Omental fat pad (tissue), 4 donors: ENCODE data around the gene STC2. TPM values are rescaled to one million over a fixed set of nuclear protein-coding genes. Genes with fewer than 3 reads are reported as not detected.
A peak's percentile ranks its signal among the peaks of the same experiment; 100 is the strongest.
"Not testable (repeated sequence)": the region's sequence is repeated elsewhere in the genome, so short reads cannot be mapped to it uniquely, and the experiment has no call there.

Source experiments
- ATAC-seq: fragments of 150-250 bp; one replicate; pipeline ENCODE4 v1.9.1; 2016; ENCODE audit warnings: mild to moderate bottlenecking, moderate library complexity; ENCODE audit not compliant: low FRiP score
- DNase-seq: peaks from one replicate; pipeline ENCODE4 v3.0.0-alpha.2; 2019; ENCODE audit warnings: low spot score
- total RNA-seq, 4 donors: library from RNA; depleted of rRNA; stranded (reverse); fragments of >200 nt; gene quantifications; one replicate each; pipeline ENCODE4 v1.1.0, GENCODE V29; 2016
- TF ChIP-seq, protein P1 (sequence below), 3 donors: fragments of 450-650 bp; IDR thresholded peaks; one replicate each; pipeline ENCODE4 v1.5.1; 2016 to 2017; ENCODE audit warnings: antibody characterized with exemption in 3 of 3, mild to moderate bottlenecking in 3 of 3, moderate library complexity in 2 of 3

The STC2 gene
- total RNA-seq, 4 donors from 2014 or later = 15.8 to 45.9 (median 29.1) TPM

DNA sequence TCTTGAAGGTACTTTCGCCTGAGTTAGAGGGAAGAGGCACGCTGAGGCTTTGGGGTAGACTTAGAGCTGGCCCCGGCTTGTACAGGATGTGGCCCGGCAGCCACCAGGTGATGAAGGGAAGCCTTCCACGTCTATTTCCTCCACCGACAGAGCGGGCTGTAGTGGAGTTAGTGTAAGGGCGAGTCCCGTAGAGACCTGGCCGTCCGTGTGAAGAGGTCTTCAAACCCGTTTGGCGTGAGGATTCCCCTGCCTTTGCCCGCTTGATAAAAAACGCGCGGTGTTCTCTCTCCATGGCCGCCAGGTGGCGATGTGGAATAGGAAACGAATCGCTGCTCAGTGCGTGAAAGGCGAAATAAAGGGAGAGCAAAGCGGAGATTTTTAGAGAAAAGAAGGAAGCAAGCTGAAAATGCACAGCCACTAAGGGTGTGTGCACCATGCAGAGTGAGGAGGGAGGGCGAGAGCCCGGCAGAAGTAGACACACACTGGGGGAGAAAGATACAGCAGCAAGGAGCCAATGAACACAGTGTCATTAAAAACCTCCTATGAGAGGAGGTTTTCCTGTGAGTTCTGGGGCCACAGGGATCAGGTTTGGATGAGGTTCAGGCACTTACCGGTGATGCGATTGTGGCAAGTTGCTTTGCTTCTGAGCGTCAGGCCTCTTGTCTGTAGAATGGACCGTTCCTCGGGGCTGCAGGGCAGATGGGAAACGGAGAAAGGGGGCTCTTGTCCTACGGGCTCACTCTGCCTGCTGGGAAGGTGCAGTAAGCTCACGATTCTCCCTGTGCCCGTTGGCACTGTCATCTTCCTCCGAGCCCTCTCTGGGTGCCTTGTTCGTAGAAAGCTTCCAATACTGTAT lies 34.2 kb downstream of the STC2 start:
- peak; percentile 75 for DNase-seq
- peak; percentile 65 for ATAC-seq
- TF ChIP-seq, protein P1, sequence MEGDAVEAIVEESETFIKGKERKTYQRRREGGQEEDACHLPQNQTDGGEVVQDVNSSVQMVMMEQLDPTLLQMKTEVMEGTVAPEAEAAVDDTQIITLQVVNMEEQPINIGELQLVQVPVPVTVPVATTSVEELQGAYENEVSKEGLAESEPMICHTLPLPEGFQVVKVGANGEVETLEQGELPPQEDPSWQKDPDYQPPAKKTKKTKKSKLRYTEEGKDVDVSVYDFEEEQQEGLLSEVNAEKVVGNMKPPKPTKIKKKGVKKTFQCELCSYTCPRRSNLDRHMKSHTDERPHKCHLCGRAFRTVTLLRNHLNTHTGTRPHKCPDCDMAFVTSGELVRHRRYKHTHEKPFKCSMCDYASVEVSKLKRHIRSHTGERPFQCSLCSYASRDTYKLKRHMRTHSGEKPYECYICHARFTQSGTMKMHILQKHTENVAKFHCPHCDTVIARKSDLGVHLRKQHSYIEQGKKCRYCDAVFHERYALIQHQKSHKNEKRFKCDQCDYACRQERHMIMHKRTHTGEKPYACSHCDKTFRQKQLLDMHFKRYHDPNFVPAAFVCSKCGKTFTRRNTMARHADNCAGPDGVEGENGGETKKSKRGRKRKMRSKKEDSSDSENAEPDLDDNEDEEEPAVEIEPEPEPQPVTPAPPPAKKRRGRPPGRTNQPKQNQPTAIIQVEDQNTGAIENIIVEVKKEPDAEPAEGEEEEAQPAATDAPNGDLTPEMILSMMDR (IDR thresholded peaks at IDR 0.05) = peak in 2 of 3 donors; percentile 35 to 75

DNA sequence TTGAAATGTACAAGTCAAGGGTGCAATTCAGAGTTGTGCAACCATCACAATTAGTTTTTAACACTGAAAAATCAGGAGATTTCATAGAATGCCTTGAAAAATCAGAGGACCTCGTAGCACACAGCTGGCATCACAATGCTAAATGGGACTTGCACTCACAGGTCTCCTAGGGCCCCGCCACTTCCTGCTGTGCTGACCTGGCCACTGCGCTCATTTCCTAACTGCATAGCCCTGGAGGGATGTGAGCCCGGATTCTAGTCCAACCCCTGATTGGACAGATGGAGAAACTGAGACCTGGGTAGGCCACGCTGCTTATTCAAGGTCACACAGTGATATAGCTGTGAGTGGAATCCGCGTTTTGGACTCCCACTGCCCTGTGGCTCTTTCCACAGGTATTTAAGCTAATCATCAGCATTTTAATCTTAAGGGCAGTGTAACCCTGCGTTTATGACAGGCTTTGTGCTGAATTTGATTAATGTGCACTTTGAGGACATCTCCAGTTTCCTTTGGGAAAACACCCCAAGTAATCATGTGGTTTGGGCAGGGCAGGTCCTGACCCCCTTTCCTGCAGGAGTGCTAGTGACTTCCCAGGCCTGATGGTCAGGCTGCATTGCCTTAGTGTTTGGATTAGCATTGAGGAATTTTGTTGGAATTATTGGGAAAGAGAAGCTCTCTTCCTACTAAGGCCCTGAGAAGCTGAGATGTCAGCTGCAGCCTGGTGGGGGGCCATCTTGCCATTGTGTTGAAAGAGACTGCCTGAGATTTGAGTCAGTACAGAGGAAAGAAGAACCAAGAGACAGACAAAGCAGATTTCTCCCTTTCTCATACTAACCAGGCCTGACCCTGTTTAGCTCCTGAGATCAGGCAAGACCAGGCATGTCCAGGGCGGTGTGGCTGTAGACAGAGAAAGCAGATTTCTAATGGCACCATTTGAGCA lies 36.2 kb downstream of the STC2 start:
- ATAC-seq = no peak
- TF ChIP-seq, protein P1 (IDR thresholded peaks at IDR 0.05) = no peak
- no peak for DNase-seq

GRCh38 chr5:173290477-173291131 lies 37.6 kb downstream of the STC2 start:
- TF ChIP-seq, protein P1 (IDR thresholded peaks at IDR 0.05) = no peak
- ATAC-seq = no peak
- DNase-seq = no peak

DNA sequence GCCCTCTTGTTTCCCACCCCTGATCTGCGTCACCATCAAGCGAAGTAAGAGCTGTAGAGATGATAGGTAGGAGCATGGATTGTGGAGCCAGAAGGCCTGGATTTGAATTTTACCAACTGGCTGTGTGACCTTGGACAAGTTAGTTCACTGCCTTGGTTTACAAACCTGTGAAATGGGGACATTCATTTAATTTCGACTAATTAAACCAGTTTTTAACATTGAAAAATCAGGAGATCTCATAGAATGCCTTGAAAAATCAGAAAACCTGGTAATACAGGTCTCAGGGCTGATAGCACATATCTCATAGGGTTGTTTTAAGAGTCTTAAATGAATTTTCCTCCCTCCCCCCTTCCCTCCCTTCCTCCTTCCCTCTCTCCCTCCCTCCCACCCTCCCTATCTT lies 38.8 kb downstream of the STC2 start:
- TF ChIP-seq, protein P1 (IDR thresholded peaks at IDR 0.05) = no peak
- no peak for ATAC-seq

DNA sequence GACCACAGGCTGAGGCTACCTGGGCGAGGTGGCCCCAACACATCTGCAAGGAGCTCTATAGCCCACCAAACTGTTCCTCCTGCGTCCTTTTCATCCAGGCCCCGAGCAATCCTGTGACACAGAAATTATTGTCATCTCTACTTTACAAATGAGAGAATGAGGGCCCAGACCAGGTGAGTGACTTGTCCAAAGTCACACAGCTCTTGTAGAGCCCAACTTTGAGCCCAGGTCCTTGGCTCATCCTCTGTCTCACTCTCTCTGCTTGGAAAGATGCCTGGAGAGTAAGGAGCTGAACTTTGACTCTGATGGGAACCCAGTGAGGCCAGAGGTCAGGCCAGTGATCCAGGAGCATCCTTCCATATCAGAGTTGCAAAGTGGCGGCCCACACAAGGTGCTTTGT lies 39.6 kb downstream of the STC2 start:
- no peak for ATAC-seq
- DNase-seq = no peak
- TF ChIP-seq, protein P1 (IDR thresholded peaks at IDR 0.05) = no peak

More for the DNA sequence above, 38.8 kb downstream of the STC2 start:
- no peak for DNase-seq

DNA sequence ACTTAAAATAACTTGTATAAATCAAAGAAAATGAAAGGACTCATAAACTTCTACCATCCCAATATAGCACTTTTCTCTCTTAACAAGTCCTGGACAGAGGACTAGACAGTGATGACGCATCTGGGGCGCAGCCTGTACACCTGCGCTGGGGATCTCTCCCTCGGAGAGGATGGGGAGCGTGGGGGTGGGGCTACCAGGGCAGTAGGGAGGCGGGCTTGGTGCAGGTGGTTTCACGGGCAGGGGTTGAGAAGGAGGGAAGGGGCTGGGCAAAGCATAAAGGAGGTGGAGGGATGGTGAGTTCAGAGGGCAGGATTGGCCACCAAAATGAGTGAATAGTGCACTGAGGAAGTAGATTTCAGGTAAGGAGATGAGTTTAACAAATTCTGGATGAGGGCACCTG lies 41.1 kb downstream of the STC2 start:
- ATAC-seq (no peak), DNase-seq (no peak)
- TF ChIP-seq, protein P1 (IDR thresholded peaks at IDR 0.05) = no peak

DNA sequence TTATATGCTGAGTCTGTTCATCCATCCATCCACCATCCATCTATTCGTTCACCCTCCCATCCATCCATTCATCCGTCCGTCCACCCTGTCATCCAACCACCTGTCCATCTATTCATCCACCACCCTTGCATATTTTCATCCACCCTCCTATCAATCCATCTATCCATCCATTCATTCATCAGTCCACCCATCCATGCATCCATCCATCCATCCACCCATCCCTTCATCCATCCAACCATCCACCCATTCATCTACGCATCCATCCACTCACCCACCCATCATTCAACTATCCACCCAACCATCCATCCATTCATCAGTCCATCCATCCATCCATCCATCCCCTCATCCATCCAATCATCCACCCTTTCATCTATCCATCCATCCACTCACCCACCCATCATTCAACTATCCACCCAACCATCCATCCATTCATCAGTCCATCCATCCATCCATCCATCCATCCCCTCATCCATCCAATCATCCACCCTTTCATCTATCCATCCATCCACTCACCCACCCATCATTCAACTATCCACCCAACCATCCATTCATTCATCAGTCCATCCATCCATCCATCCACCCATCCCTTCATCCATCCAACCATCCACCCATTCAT lies 43.8 kb downstream of the STC2 start:
- not testable (repeated sequence) for DNase-seq, ATAC-seq
